Choroid plexus epithelial cell (primary cell): ENCODE data around the gene IL15RA.

ENCODE experiments used
- DNase-seq: peaks from one replicate; pipeline ENCODE4 v3.0.0-alpha.2; 2010; ENCODE audit warnings: low read depth
- H3K4me3 ChIP-seq: 2 replicates; pipeline ENCODE4 v1.5.1; 2011; ENCODE audit warnings: low read depth, mild to moderate bottlenecking, control low read depth, low read length, moderate library complexity
- TF ChIP-seq, protein P1 (sequence below): conservative IDR thresholded peaks from 2 replicates; pipeline ENCODE4 v1.5.1; 2011; ENCODE audit warnings: low read depth, mild to moderate bottlenecking, control low read depth, inconsistent platforms, low read length, moderate library complexity

Gene IL15RA

GRCh38 chr10:5991708-5992107 lies 14.4 kb upstream of the IL15RA start:
- H3K4me3 ChIP-seq, result no peak overlapping the region
- TF ChIP-seq, protein P1, sequence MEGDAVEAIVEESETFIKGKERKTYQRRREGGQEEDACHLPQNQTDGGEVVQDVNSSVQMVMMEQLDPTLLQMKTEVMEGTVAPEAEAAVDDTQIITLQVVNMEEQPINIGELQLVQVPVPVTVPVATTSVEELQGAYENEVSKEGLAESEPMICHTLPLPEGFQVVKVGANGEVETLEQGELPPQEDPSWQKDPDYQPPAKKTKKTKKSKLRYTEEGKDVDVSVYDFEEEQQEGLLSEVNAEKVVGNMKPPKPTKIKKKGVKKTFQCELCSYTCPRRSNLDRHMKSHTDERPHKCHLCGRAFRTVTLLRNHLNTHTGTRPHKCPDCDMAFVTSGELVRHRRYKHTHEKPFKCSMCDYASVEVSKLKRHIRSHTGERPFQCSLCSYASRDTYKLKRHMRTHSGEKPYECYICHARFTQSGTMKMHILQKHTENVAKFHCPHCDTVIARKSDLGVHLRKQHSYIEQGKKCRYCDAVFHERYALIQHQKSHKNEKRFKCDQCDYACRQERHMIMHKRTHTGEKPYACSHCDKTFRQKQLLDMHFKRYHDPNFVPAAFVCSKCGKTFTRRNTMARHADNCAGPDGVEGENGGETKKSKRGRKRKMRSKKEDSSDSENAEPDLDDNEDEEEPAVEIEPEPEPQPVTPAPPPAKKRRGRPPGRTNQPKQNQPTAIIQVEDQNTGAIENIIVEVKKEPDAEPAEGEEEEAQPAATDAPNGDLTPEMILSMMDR, result no peak
- DNase-seq, result no peak

- TF ChIP-seq, protein P1, result no peak
- DNase-seq, result no peak
- H3K4me3 ChIP-seq, result no peak overlapping the region
Measured at GRCh38 chr10:5989756-5990155, 12.4 kb upstream of the IL15RA start.

DNA sequence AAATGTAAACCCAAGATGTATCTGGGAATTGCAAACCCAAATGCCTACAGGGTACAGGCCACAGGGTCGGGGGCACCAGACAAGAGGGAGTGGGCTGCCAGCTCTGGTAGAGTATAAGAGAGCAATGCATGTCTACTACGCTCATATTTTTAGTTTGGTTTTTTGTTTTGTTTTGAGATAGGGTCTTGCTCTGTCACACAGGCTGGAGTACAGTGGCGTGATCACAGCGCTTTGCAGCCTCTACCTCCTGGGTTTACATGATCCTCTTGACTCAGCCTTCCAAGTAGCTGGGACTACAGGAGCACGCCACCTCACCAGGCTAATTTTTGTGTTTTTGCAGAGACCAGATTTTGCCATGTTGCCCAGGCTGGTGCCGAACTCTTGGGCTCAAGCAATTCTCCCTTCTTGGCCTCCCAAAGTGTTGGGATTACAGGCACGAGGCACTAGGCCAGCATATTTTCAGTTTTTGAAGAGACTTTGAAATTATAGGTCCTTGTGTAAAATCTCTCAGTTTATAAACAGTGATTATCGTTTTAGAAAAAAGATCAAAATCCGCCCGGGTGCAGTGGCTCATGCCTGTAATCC lies 11.1 kb upstream of the IL15RA start:
- TF ChIP-seq, protein P1, result no peak
- DNase-seq, result no peak
- no peak overlapping the region for H3K4me3 ChIP-seq

GRCh38 chr10:5987747-5988146 lies 10.4 kb upstream of the IL15RA start:
- no peak for DNase-seq
- TF ChIP-seq, protein P1, result no peak

GRCh38 chr10:5985029-5985428 lies 7.7 kb upstream of the IL15RA start:
- no peak for DNase-seq
- TF ChIP-seq, protein P1, result no peak
- no peak overlapping the region for H3K4me3 ChIP-seq

More at GRCh38 chr10:5987747-5988146, 10.4 kb upstream of the IL15RA start:
- H3K4me3 ChIP-seq, result no peak overlapping the region

- DNase-seq, result no peak
- H3K4me3 ChIP-seq, result no peak overlapping the region
- TF ChIP-seq, protein P1, result no peak
Measured at GRCh38 chr10:5983774-5984173, 6.4 kb upstream of the IL15RA start.

- no peak overlapping the region for H3K4me3 ChIP-seq
- TF ChIP-seq, protein P1, result no peak
- no peak for DNase-seq
Measured at GRCh38 chr10:5981529-5981928, 4.2 kb upstream of the IL15RA start.
